Stimulated activated effector memory CD8-positive, alpha-beta T cell treated with anti-CD3 and anti-CD28 coated beads, Interleukin-12 subunit alpha, Interleukin-12 subunit beta, amount 100 ng/mL, for 72 hours (primary cell): ENCODE measurements around the gene SGMS1.
"Not testable (repeated sequence)": the region's sequence is repeated elsewhere in the genome, so short reads cannot be mapped to it uniquely, and the experiment has no call there.

Experiments used
- ATAC-seq: fragments of 150-1000 bp; cut with Tn5 transposase; 2 replicates; pipeline ENCODE4 v1.10.0; 2021
- DNase-seq, 2 donors: peaks; one replicate each; pipeline ENCODE4 v3.0.0; 2021 to 2022; ENCODE audit warnings: low spot score in 2 of 2
- H3K27ac Mint-ChIP-seq: one replicate; pipeline ENCODE4 v1.8.0; 2022; ENCODE audit warnings: mild to moderate bottlenecking, mixed read lengths
- H3K36me3 Mint-ChIP-seq: one replicate; pipeline ENCODE4 v1.8.0; 2022; ENCODE audit warnings: mild to moderate bottlenecking, mixed read lengths
- H3K4me1 Mint-ChIP-seq: one replicate; pipeline ENCODE4 v1.8.0; 2022; ENCODE audit warnings: mixed read lengths
- H3K4me3 Mint-ChIP-seq: one replicate; pipeline ENCODE4 v1.8.0; 2022; ENCODE audit warnings: mild to moderate bottlenecking, mixed read lengths
- H3K9me3 Mint-ChIP-seq: one replicate; pipeline ENCODE4 v1.8.0; 2022; ENCODE audit warnings: mixed read lengths

SGMS1 gene

DNA sequence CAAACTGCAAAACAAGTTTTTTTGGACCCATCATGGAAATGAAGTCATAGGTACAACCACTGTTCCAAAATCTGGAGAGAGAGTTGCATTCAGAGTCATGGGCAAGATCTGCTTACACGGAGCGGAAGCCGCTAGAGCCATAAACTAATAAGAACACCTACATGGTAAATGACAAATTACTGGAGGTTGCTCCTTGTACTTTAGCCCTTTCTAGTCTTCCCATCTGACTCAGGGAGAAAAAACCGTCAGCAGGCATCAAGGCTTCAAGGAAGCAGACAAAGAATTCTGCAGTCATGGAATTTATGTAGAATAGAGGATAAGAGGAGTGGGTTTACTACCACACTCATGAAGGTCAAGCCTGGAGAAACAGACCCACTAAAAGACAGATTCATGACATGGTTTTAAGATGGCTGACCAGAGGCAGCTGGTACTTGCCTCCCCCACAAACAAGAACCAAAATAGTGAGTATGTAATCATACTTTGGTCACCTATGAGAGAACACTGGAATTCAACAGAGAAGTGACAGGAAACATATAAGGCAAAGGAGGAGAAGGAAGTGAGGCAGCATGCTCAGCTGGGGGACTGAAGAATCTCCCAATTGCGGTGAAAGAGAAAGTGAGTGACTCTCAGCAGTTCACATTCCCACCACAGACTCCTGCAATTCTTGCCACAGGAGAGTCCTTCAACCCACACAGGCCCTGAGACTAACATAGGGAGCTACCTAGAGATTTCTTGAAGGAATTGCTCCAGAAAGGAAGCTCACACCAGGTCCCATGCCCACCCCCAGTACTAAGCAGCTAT, 330.0 kb downstream of the SGMS1 start:
- DNase-seq (no peak), ATAC-seq (no peak)
- H3K27ac Mint-ChIP-seq, result no peak overlapping the region
- no peak overlapping the region for H3K4me3 Mint-ChIP-seq
- peaks cover 3% of the 10 kb centered on the region for H3K9me3 Mint-ChIP-seq
- no peaks in the 10 kb centered on the region for H3K36me3 Mint-ChIP-seq
- H3K4me1 Mint-ChIP-seq, result no peaks in the 10 kb centered on the region

- Mint-ChIP-seq H3K9me3 (no peaks in the 10 kb centered on the region), H3K27ac (no peak overlapping the region), H3K4me3 (no peak overlapping the region), H3K4me1 (no peaks in the 10 kb centered on the region), H3K36me3 (no peaks in the 10 kb centered on the region)
- no peak for ATAC-seq
- no peak for DNase-seq
Observed at GRCh38 chr10:50291261-50291850, 332.4 kb downstream of the SGMS1 start.

GRCh38 chr10:50289196-50289595, 334.6 kb downstream of the SGMS1 start:
- DNase-seq (no peak), ATAC-seq (no peak)
- Mint-ChIP-seq H3K9me3 (no peaks in the 10 kb centered on the region), H3K36me3 (no peaks in the 10 kb centered on the region), H3K4me3 (no peak overlapping the region), H3K27ac (no peak overlapping the region), H3K4me1 (no peaks in the 10 kb centered on the region)

DNA sequence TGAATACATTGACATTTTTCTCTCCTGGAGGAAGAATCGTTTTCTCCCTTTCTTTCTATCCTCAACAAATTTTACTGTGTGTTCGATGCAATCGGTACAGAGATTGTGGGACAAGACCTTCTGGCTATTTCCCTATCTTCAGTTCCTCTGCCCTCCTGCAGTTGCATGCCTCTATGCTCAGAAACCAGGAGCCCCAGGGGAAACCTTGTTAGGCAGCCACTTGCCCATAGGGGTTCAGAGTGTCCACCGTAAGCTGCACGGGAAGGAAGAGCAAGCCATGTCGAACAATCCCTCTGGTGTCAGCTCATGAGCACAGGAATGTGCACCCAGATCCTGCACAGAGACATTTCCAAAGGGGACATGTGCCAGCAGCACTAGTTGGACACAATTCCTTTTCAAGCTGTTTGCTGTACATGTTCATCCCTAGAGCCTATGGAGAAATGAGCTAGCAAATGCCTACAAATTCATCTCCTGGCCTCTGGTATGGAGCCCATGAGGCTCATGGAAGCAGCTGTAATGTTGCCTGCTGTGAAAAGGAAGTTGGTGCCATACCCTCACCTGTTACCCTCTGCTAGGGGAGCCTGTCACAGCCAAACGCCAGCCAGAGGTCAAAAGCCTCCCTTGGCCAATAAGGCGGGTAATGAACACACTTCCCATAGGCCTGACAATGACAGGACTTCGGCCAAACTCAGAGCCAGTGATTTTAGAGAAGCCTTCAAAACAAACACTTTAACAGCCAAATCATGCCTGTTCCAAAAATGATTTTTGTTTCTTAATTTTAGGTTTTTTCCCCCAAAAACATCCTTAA, 336.6 kb downstream of the SGMS1 start:
- ATAC-seq (no peak), DNase-seq (no peak)
- H3K9me3 Mint-ChIP-seq, result no peaks in the 10 kb centered on the region
- H3K36me3 Mint-ChIP-seq, result no peaks in the 10 kb centered on the region
- no peaks in the 10 kb centered on the region for H3K4me1 Mint-ChIP-seq
- no peak overlapping the region for H3K27ac Mint-ChIP-seq
- H3K4me3 Mint-ChIP-seq, result no peak overlapping the region

DNA sequence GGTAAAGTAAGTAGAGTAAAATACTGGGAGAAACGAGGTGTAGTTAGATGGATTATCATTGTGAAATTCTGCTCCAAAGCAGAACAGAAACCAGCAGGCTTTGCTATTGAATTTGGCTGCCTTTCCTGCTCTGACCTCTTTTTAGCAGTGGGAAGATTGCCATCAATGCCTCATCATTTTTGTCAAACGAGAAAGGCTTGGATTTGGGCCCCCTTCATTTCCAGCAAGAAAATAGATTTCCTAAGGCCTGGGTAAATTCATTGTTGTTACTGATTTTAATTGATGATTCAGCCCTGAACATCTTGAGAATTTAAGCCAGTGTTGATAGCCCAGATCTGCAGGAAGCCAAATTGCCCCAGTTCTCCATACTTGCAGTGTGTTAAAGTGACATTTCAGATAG, 337.2 kb downstream of the SGMS1 start:
- ATAC-seq (no peak), DNase-seq (no peak)
- Mint-ChIP-seq H3K36me3 (no peaks in the 10 kb centered on the region), H3K4me3 (no peak overlapping the region), H3K4me1 (no peaks in the 10 kb centered on the region), H3K27ac (no peak overlapping the region), H3K9me3 (no peaks in the 10 kb centered on the region)

- DNase-seq (no peak), ATAC-seq (no peak)
- H3K4me3 Mint-ChIP-seq, result no peak overlapping the region
- no peaks in the 10 kb centered on the region for H3K36me3 Mint-ChIP-seq
- H3K27ac Mint-ChIP-seq, result no peak overlapping the region
- no peaks in the 10 kb centered on the region for H3K4me1 Mint-ChIP-seq
- no peaks in the 10 kb centered on the region for H3K9me3 Mint-ChIP-seq
Observed at GRCh38 chr10:50281967-50282522, 341.7 kb downstream of the SGMS1 start.

- no peak for DNase-seq
- Mint-ChIP-seq H3K36me3 (no peaks in the 10 kb centered on the region), H3K9me3 (no peaks in the 10 kb centered on the region), H3K27ac (no peak overlapping the region), H3K4me1 (no peaks in the 10 kb centered on the region), H3K4me3 (no peak overlapping the region)
- ATAC-seq, result no peak
Observed at GRCh38 chr10:50281210-50281966, 342.4 kb downstream of the SGMS1 start.

DNA sequence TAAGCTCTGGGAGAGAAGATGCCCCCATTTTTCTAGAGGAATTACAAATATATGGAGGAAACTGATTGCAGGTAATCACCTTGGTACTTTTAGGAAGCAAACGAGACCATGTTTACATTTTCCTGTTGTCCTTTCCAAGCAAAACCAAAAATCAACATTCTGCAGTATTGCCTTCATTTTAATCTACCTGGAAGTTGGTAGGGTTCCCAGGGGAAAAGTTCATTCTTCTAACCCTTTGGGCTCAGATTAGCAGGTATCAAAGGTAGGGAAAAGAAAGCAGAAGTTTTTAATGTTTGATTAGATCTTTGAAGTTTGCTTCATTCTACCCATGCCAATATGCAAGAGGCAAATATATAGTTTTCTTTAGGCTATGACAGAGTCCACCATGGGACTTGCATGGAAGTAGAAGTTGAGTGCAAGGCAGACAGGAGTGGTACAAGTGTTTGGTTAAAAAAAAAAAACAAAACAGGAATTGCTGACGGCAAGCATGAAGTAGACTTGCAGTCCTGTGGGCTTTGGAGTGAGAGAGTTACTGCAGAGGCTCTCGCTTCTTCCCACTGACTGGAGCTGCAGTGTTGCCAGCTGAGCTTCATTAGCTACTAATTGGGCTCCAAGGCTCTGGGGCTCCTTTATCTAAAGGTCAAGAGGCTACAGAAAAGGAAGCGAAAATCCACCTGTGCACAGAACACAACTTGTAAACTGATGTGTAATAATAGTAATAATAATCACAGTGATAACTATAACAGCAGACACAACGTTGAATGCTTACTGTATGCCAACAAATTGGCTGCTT, 343.5 kb downstream of the SGMS1 start:
- DNase-seq (no peak), ATAC-seq (no peak)
- no peak overlapping the region for H3K27ac Mint-ChIP-seq
- H3K4me3 Mint-ChIP-seq, result no peak overlapping the region
- no peaks in the 10 kb centered on the region for H3K36me3 Mint-ChIP-seq
- H3K9me3 Mint-ChIP-seq, result no peaks in the 10 kb centered on the region
- no peaks in the 10 kb centered on the region for H3K4me1 Mint-ChIP-seq

DNA sequence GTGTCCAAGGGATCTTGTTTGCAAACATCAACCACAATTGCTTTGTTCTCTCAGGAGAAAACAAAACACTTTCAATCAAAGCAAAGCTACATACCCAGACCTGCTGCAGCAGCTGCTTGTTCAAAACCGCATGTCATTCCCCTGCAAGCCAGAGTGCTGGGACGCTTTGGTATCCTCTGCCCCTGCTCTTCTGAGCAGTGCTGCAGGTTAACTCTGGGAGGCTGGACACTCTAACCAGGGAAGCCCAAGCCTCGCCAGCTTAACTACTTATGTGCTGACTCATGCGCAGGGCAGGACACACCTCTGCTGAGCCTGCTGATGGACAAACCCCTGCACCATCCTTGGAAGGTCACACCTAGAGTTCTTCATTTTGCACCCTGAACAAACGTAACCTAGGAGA, 344.3 kb downstream of the SGMS1 start:
- DNase-seq (no peak), ATAC-seq (no peak)
- Mint-ChIP-seq H3K4me3 (no peak overlapping the region), H3K4me1 (no peaks in the 10 kb centered on the region), H3K36me3 (no peaks in the 10 kb centered on the region), H3K27ac (no peak overlapping the region), H3K9me3 (no peaks in the 10 kb centered on the region)

- H3K4me3 Mint-ChIP-seq, result no peak overlapping the region
- ATAC-seq, result peak; percentile 84
- no peak overlapping the region for H3K27ac Mint-ChIP-seq
- no peaks in the 10 kb centered on the region for H3K9me3 Mint-ChIP-seq
- no peaks in the 10 kb centered on the region for H3K4me1 Mint-ChIP-seq
- H3K36me3 Mint-ChIP-seq, result no peaks in the 10 kb centered on the region
- peak; percentile 24 to 65 for DNase-seq
Observed at GRCh38 chr10:50275650-50276235, 348.0 kb downstream of the SGMS1 start.

GRCh38 chr10:50272531-50272930, 351.2 kb downstream of the SGMS1 start:
- Mint-ChIP-seq H3K4me3 (no peak overlapping the region), H3K9me3 (no peaks in the 10 kb centered on the region), H3K4me1 (no peaks in the 10 kb centered on the region), H3K27ac (no peak overlapping the region), H3K36me3 (no peaks in the 10 kb centered on the region)
- no peak for ATAC-seq
- DNase-seq, result no peak

- DNase-seq (no peak), ATAC-seq (no peak)
- no peaks in the 10 kb centered on the region for H3K4me1 Mint-ChIP-seq
- no peak overlapping the region for H3K27ac Mint-ChIP-seq
- no peaks in the 10 kb centered on the region for H3K36me3 Mint-ChIP-seq
- no peaks in the 10 kb centered on the region for H3K9me3 Mint-ChIP-seq
- H3K4me3 Mint-ChIP-seq, result no peak overlapping the region
Observed at GRCh38 chr10:50271564-50272250, 352.0 kb downstream of the SGMS1 start.

GRCh38 chr10:50267877-50268276, 355.9 kb downstream of the SGMS1 start:
- not testable (repeated sequence) for H3K36me3 Mint-ChIP-seq, H3K4me3 Mint-ChIP-seq, ATAC-seq, H3K4me1 Mint-ChIP-seq, H3K27ac Mint-ChIP-seq, DNase-seq, H3K9me3 Mint-ChIP-seq

- peaks cover 14% of the 10 kb centered on the region for H3K4me1 Mint-ChIP-seq
- ATAC-seq, H3K36me3 Mint-ChIP-seq, H3K27ac Mint-ChIP-seq, DNase-seq, H3K9me3 Mint-ChIP-seq, H3K4me3 Mint-ChIP-seq: not testable (repeated sequence)
Observed at GRCh38 chr10:50262625-50263024, 361.1 kb downstream of the SGMS1 start.
